K562 (cell line): ENCODE measurements around the gene CERS6. TPM values are rescaled to one million over a fixed set of nuclear protein-coding genes. Genes with fewer than 3 reads are reported as not detected.
"Not testable (repeated sequence)": the region's sequence is repeated elsewhere in the genome, so short reads cannot be mapped to it uniquely, and the experiment has no call there.

Source experiments
- ATAC-seq: fragments of 200-7000 bp; cut with Tn5 transposase; 3 replicates; pipeline ENCODE4 v1.9.1; 2020; ENCODE audit warnings: moderate library complexity
- BruUV-seq: library from RNA; stranded (reverse); fragments of 400-500 nt; replicated peaks from 2 replicates; lab custom pipeline; 2021; lab: Mats Ljungman, UMichigan
- CTCF ChIA-PET: fragments of 300-600 bp; formaldehyde crosslinking; extraction: SDS; loops from one replicate; lab custom pipeline; 2021; ENCODE audit warnings: low intra/inter-chr PET ratio; lab: Yijun Ruan, JAX
- POLR2A ChIA-PET: fragments of 300-600, 350-650 bp; sonication (Branson Sonifier 250); formaldehyde crosslinking; extraction: SDS; loops from one replicate; lab custom pipeline; 2021; ENCODE audit warnings: antibody characterized with exemption, inconsistent platforms; lab: Yijun Ruan, JAX
- DNase-seq, 4 experiments: peaks; one replicate each; pipeline versions ENCODE4 v3.0.0 to v3.0.0-alpha.2; 2011 to 2018; ENCODE audit warnings: low spot score in 3 of 4, mixed read lengths in 3 of 4; ENCODE audit errors: extremely low read depth in 1 of 4
- FAIRE-seq: peaks from 2 replicates; lab custom pipeline; 2011; peaks lifted over from hg19 to GRCh38; lab: Jason Lieb, UNC
- H2AFZ ChIP-seq: 2 replicates; pipeline ENCODE4 v1.6.0; 2011; ENCODE audit warnings: low read depth, low read length, control low read depth, inconsistent platforms
- H3K27ac ChIP-seq: fragments of 200-600 bp; 3 replicates; pipeline ENCODE4 v1.8.0; 2011; ENCODE audit warnings: low read depth, mild to moderate bottlenecking, control low read depth, inconsistent platforms, low read length, moderate library complexity, mixed read lengths; ENCODE audit errors: extremely low read depth
- H3K27me3 ChIP-seq, 2 experiments: fragments of 300-600 bp in 1 of 2; 2 replicates in 1 of 2; 3 replicates in 1 of 2; pipeline versions ENCODE4 v1.6.0 to v1.8.0; 2011; ENCODE audit warnings: inconsistent platforms in 2 of 2, low read length in 2 of 2, mild to moderate bottlenecking in 1 of 2, mixed read lengths in 1 of 2, moderate library complexity in 1 of 2; ENCODE audit not compliant: control insufficient read depth in 2 of 2, insufficient read depth in 2 of 2
- H3K36me3 ChIP-seq: fragments of 300-600 bp; 3 replicates; pipeline ENCODE4 v1.8.0; 2011; ENCODE audit warnings: mild to moderate bottlenecking, low read length, inconsistent platforms; ENCODE audit not compliant: control insufficient read depth, insufficient read depth
- H3K4me1 ChIP-seq, 2 experiments: fragments of 200-600 bp in 1 of 2; replicated peaks in 1 of 2; 2 replicates in 1 of 2; 3 replicates in 1 of 2; pipeline versions ENCODE4 v1.5.1 to v1.8.0; 2011; ENCODE audit warnings: inconsistent platforms in 2 of 2, low read length in 2 of 2, mild to moderate bottlenecking in 1 of 2, mixed read lengths in 1 of 2, moderate library complexity in 1 of 2; ENCODE audit not compliant: control insufficient read depth in 2 of 2, insufficient read depth in 2 of 2
- H3K4me2 ChIP-seq: 2 replicates; pipeline ENCODE4 v1.6.1; 2011; ENCODE audit warnings: low read length, control low read depth, inconsistent platforms, mixed read lengths; ENCODE audit not compliant: insufficient read depth
- H3K4me3 ChIP-seq: fragments of 200-600 bp; sonication (generic), shearing (Covaris generic); 2 replicates; pipeline ENCODE4 v1.5.1; 2016; ENCODE audit warnings: control low read depth, inconsistent platforms
- H3K79me2 ChIP-seq: fragments of 200-600 bp; 3 replicates; pipeline ENCODE4 v1.8.0; 2011; ENCODE audit warnings: low read length, inconsistent platforms; ENCODE audit not compliant: control insufficient read depth, insufficient read depth
- H3K9ac ChIP-seq, 2 experiments: 2 replicates each; pipeline versions ENCODE4 v1.6.0 to v1.6.1; 2011; ENCODE audit warnings: low read depth in 2 of 2, low read length in 2 of 2, control low read depth in 1 of 2, inconsistent platforms in 1 of 2, mild to moderate bottlenecking in 1 of 2, mixed read lengths in 1 of 2; ENCODE audit not compliant: insufficient read depth in 1 of 2
- H3K9me1 ChIP-seq: one replicate; pipeline ENCODE4 v1.6.0; 2011; ENCODE audit warnings: inconsistent platforms, mild to moderate bottlenecking, low read length, moderate library complexity; ENCODE audit not compliant: control insufficient read depth, insufficient read depth
- H3K9me3 ChIP-seq: replicated peaks from 2 replicates; pipeline ENCODE4 v1.5.1; 2011; ENCODE audit warnings: low read depth, low read length, inconsistent platforms; ENCODE audit not compliant: control insufficient read depth, insufficient read depth
- H4K20me1 ChIP-seq: replicated peaks from 2 replicates; pipeline ENCODE4 v1.6.1; 2011; ENCODE audit warnings: low read length, inconsistent platforms, mixed read lengths; ENCODE audit not compliant: control insufficient read depth, insufficient read depth
- BRCA1 ChIP-seq, 2 experiments: fragments of 450-650 bp in 1 of 2; sonication (generic) in 1 of 2; formaldehyde crosslinking in 1 of 2; IDR thresholded peaks; 2 replicates each; pipeline versions ENCODE4 v1.5.0 to v1.6.1; 2017 to 2020; ENCODE audit warnings: mild to moderate bottlenecking in 1 of 2, missing genetic modification reagents in 1 of 2
- ETV1 ChIP-seq: fragments of 450-650 bp; conservative IDR thresholded peaks from 2 replicates; pipeline ENCODE4 v1.6.1; 2016; ENCODE audit warnings: missing genetic modification characterization, control low read depth, low read depth, missing compliant biosample characterization
- EWSR1 ChIP-seq: fragments of 450-650 bp; IDR thresholded peaks from 2 replicates; pipeline ENCODE4 v1.6.1; 2018; ENCODE audit warnings: borderline replicate concordance, mild to moderate bottlenecking, low read depth, moderate library complexity; ENCODE audit not compliant: partially characterized antibody
- POLR2A ChIP-seq: fragments of 450-650 bp; conservative IDR thresholded peaks from 2 replicates; pipeline ENCODE4 v1.6.1; 2016
- SRSF3 ChIP-seq: fragments of 200-400 bp; formaldehyde crosslinking; IDR thresholded peaks from 2 replicates; pipeline ENCODE4 v1.6.1; 2016; ENCODE audit warnings: mild to moderate bottlenecking, low read length, moderate library complexity; ENCODE audit not compliant: insufficient read depth
- ZNF24 ChIP-seq: fragments of 450-650 bp; IDR thresholded peaks from 2 replicates; pipeline ENCODE4 v1.6.1; 2016
- ZNF3 ChIP-seq: fragments of 250-450 bp; sonication (Bioruptor Pico); IDR thresholded peaks from 2 replicates; pipeline ENCODE4 v1.5.0; 2021; ENCODE audit warnings: mild to moderate bottlenecking, moderate library complexity
- ZNF445 ChIP-seq: fragments of 250-450 bp; sonication (Bioruptor Pico); IDR thresholded peaks from 2 replicates; pipeline ENCODE4 v1.4.0; 2020; ENCODE audit warnings: low read depth, mild to moderate bottlenecking, moderate library complexity
- WGBS: fragments of 100-300 bp; shearing (Covaris generic); methylation state at CpG from one replicate; pipeline ENCODE4 v1.1.6; 2016; ENCODE audit warnings: low coverage, mixed read lengths; ENCODE audit not compliant: insufficient coverage; ENCODE audit errors: missing lambda C conversion rate; 5-methylcytosine and 5-hydroxymethylcytosine counted together
- in situ Hi-C: fragments of 300-500 bp; cut with MboI; formaldehyde crosslinking; loops from 4 replicates; pipeline ENCODE4 v1.15.0; 2018; ENCODE audit warnings: inconsistent platforms, mixed read lengths
- intact Hi-C: fragments of 100-400 bp; cut with micrococcal nuclease; formaldehyde crosslinking; loops from 2 replicates; pipeline ENCODE4 v1.14.2; 2022
- polyA plus RNA-seq, 8 experiments: library from polyadenylated mRNA; depleted of rRNA in 4 of 8; stranded (reverse) in 5 of 8; unstranded in 3 of 8; fragments of >200 nt; fragmentation: Nextera tagmentation in 2 of 8; fragmentation: Illumina TruSeq in 1 of 8; extraction: Ambion mirVana in 2 of 8; extraction: Trizol in 1 of 8; gene quantifications; 2 replicates each; pipeline versions ENCODE4 v1.2.1 to v1.2.3, GENCODE V29; 2011 to 2014; ENCODE audit warnings: inconsistent platforms in 1 of 8, missing spikeins in 1 of 8
- total RNA-seq, 7 experiments: library from RNA; depleted of rRNA in 6 of 7; stranded (reverse); fragments of >200 nt in 6 of 7; fragmentation: Illumina TruSeq in 2 of 7; extraction: Trizol in 2 of 7; gene quantifications; 2 replicates each; pipeline versions ENCODE4 v1.2.1 to v1.2.3, GENCODE V29; 2011 to 2021; ENCODE audit warnings: low replicate concordance in 1 of 7
- TF ChIP-seq, protein P1 (sequence below): fragments of 250-450 bp; sonication (Bioruptor Pico); IDR thresholded peaks from 2 replicates; pipeline ENCODE4 v1.4.0; 2020; ENCODE audit warnings: mild to moderate bottlenecking, moderate library complexity

Gene CERS6
- total and polyA plus RNA-seq, 9 of the 15 experiments (the other 6 are each of a cell fraction or from before 2014, with no cell fraction given) = 1.6 to 13.6 (median 11.4) TPM

- Histone ChIP-seq H3K4me1 (no peaks in the 10 kb centered on the region), H3K9me3 (no peaks in the 10 kb centered on the region), H3K9ac (no peak overlapping the region), H3K4me3 (no peak overlapping the region), H3K9me1 (no peaks in the 10 kb centered on the region), H3K4me2 (no peak overlapping the region), H4K20me1 (no peaks in the 10 kb centered on the region), H3K36me3 (no peaks in the 10 kb centered on the region), H3K79me2 (no peaks in the 10 kb centered on the region), H2AFZ (no peak overlapping the region), H3K27me3 (no peaks in the 10 kb centered on the region), H3K27ac (no peak overlapping the region)
- FAIRE-seq (no peak), DNase-seq (no peak), ATAC-seq (no peak)
- POLR2A ChIA-PET = no interaction called here
- CTCF ChIA-PET = no interaction called here
- TF ChIP-seq EWSR1 (no peak), ETV1 (tag) (no peak), ZNF24 (no peak), SRSF3 (no peak), POLR2A (no peak), ZNF445 (CRISPR knock-in tag) (no peak), ZNF3 (CRISPR knock-in tag) (no peak), BRCA1 (IDR thresholded peaks at IDR 0.05) (no peak), BRCA1 (CRISPR knock-in tag; IDR thresholded peaks at IDR 0.05) (no peak)
- TF ChIP-seq, protein P1, sequence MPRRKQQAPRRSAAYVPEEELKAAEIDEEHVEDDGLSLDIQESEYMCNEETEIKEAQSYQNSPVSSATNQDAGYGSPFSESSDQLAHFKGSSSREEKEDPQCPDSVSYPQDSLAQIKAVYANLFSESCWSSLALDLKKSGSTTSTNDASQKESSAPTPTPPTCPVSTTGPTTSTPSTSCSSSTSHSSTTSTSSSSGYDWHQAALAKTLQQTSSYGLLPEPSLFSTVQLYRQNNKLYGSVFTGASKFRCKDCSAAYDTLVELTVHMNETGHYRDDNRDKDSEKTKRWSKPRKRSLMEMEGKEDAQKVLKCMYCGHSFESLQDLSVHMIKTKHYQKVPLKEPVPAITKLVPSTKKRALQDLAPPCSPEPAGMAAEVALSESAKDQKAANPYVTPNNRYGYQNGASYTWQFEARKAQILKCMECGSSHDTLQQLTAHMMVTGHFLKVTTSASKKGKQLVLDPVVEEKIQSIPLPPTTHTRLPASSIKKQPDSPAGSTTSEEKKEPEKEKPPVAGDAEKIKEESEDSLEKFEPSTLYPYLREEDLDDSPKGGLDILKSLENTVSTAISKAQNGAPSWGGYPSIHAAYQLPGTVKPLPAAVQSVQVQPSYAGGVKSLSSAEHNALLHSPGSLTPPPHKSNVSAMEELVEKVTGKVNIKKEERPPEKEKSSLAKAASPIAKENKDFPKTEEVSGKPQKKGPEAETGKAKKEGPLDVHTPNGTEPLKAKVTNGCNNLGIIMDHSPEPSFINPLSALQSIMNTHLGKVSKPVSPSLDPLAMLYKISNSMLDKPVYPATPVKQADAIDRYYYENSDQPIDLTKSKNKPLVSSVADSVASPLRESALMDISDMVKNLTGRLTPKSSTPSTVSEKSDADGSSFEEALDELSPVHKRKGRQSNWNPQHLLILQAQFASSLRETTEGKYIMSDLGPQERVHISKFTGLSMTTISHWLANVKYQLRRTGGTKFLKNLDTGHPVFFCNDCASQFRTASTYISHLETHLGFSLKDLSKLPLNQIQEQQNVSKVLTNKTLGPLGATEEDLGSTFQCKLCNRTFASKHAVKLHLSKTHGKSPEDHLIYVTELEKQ (CRISPR knock-in tag) = no peak
- BruUV-seq = no TSS peak
- intact Hi-C loops (no loop called here), in situ Hi-C loops (no loop called here)
- 25% methylated on average over 1 of the region's 1 CpG for WGBS
Measured at GRCh38 chr2:168655207-168655606, 199.1 kb downstream of the CERS6 start.

- H3K27ac ChIP-seq, CTCF ChIA-PET, H3K27me3 ChIP-seq, intact Hi-C loops, H4K20me1 ChIP-seq, FAIRE-seq, ATAC-seq, in situ Hi-C loops, H3K4me1 ChIP-seq, H3K4me2 ChIP-seq, H2AFZ ChIP-seq, H3K9ac ChIP-seq, DNase-seq, BruUV-seq, H3K9me3 ChIP-seq, H3K36me3 ChIP-seq, H3K9me1 ChIP-seq, H3K79me2 ChIP-seq, H3K4me3 ChIP-seq: not testable (repeated sequence)
- 84% methylated on average over 14 of the region's 24 CpGs for WGBS
- POLR2A ChIA-PET = interaction anchor here (1.2 kb wide), 1 partner anchor 9 kb away, joined by 4 read pairs; no protein-coding TSS in a partner anchor
Measured at GRCh38 chr2:168657378-168657777, 201.3 kb downstream of the CERS6 start.
